SIG-M5 (cell line): ENCODE measurements around the gene LRRC37B.
"Not testable (repeated sequence)": the region's sequence is repeated elsewhere in the genome, so short reads cannot be mapped to it uniquely, and the experiment has no call there.

ENCODE experiments used
- DNase-seq: peaks from one replicate; lab custom pipeline; 2025; lab: John Stamatoyannopoulos, UW

The LRRC37B gene

DNA sequence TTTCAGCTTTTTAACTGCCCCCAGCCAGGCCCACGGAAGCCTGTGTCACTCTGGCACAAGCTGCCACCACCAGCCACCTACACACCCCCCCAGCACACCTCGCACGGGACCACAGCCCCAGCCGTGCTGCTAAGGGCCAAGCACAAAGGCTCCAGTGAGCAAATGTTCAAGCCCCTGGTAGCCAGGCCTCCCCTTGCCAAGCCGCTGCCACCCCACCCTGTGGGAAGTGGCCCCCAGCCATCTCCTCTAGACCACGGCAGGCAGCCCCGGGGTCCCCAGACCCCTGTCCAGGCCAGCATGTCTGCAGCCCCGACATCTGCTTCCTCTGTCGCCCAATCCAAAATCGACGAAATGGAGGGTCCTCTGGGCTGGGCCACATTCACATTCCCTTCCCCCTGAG lies 35.1 kb downstream of the LRRC37B start:
- DNase-seq, result not testable (repeated sequence)

DNA sequence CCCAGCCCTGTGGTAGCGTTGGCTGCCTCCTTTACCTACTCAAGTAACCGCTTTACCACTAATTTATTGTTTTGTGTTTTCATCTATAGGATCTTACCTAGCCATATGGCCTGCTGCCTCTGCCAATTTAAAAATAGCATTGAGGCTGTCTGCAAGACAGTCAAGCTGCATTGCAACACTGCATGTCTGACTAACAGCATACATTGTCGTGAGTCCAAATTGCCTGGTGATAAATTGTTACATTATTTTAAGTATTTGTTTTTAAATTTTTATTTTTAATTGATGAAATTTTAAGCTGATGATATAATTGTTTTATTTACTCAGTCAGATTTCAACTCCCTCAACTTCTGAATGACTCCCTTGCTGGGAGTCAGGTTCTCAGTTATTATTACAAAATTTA lies 38.4 kb downstream of the LRRC37B start:
- not testable (repeated sequence) for DNase-seq

GRCh38 chr17:32047663-32048062 lies 40.5 kb downstream of the LRRC37B start:
- not testable (repeated sequence) for DNase-seq

GRCh38 chr17:32054985-32055384 lies 47.8 kb downstream of the LRRC37B start:
- DNase-seq, result not testable (repeated sequence)

DNA sequence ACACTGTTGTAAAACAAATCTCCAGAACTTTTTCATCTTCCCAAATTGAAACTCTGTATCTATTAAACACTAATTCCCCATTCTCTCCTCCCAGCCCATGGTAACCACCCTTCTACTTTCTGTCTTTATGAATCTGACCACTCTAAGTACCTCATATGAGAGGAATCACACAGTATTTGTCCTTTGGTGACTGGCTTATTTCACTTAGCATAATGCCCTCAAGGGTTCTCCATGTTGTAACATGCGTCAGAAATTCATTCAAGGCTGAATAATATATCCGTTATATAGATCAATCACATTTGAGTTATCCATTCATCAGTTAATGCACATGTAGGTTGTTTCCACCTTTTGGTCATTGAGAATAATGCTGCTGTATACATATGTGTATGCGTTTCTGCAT lies 48.2 kb downstream of the LRRC37B start:
- DNase-seq, result not testable (repeated sequence)

- not testable (repeated sequence) for DNase-seq
Observed at GRCh38 chr17:32056500-32056899, 49.3 kb downstream of the LRRC37B start.

DNA sequence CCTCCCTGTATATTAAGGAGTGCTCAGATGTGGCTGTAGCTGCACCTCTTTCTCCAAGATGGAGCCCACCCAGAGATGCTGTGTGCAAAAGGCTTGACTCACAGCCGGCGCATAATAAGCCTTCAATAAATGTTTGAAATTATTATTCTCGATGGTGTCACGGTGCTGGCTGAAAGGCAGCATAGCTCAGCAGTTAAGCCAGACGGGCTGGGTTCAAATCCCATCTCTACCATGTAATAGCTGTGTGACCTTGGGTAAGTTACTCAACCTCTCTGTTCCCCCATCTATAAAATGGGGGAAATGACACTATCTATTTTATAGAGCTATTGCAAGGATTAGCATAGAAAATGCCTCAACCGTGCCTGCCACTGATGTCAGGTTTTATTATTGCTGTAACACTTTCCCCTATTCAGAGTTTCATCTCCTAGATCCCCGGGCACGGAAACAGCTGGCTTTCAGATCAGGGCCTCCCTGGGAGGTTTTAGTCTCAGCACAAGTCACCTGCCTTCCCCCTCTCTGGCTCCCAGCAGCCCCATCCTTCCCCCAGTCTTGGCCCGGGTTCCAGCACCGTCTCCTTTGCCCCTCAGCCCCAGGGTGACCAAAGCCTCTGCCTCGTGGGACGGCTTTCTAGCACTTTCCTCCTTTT lies 50.4 kb downstream of the LRRC37B start:
- not testable (repeated sequence) for DNase-seq

GRCh38 chr17:32060695-32061094 lies 53.5 kb downstream of the LRRC37B start:
- DNase-seq, result not testable (repeated sequence)

DNA sequence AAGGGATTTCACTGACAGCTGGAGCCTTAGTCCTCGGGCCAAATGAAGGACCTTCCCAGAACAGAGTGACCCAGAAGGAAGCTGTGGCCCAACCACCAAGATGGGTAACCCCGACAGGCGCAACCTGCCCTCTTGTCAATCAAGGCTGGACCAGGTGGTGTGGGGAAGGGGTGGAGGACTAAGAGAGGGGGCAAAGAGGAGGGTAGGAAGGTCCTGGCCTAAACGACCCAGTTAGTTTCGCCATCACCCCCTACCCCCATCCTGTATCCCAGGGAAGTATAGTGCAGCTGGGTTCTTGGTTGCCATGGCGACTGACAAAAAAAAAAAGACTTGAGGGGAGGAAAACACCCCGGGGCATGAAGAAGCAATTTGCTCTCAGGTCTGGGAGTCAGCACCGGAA lies 54.7 kb downstream of the LRRC37B start:
- DNase-seq, result not testable (repeated sequence)

GRCh38 chr17:32064091-32064490 lies 56.9 kb downstream of the LRRC37B start:
- DNase-seq, result not testable (repeated sequence)

DNA sequence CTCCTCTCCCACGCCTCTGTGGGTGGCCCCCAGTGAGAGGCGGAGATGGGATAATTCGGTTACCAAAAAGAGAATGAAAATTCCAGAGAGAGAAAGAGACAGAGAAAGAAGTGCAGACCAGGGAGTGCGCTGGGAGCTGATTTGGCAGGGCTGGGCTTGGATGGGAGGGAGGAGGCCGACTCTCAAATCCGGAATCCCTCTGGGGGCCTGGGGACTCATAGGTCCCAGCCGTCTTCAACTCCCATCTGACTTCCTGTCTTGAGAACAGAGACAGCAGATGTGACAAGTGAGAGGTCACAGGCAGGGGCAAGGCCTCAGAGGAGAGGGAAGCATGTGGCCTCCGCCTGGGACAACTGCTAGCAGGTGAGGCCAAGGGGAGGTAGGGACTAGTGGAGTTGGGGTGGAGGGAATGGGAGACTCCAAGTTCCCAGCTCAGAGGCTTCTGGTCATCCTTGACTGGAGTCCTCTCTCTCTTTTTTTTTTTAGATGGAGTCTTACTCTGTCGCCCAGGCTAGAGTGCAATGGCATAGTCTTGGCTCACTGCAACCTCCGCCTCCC lies 59.0 kb downstream of the LRRC37B start:
- not testable (repeated sequence) for DNase-seq

DNA sequence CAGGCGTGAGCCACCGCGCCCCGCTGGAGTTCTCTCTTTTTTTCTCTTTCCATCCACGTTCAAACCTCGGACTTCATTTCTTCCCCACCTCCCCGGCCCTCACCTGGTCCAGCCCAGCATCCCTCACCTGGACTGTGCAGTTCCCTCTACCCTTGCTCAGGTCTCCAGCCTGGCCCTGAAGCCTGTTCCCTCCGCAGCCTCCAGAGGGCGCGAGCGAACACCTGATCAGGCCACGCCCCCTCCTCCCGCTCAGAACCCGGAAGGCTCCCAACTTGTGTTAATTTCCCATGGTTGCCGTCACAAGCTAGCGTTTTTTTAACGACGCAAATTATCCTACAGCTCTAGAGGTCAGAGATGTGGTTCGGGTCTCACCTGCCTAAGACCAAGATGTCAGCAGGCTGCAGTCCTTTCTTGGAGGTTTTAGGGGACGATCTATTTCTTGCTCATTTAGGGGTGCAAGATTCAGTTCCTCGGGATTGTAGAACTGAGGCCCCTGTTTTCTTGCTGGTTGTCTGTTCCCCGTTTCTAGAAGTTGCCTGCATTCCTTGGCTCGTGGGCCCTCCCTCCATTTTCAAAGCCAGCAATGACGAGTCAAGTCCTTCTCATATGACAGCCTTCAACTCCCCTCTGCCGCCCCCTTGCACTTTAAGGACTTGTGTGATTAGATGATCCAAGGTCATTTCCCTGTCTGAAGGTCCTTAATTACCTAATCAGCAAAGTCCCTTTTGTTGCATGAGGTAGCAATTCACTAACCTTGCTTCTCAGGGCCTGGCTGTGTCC lies 59.9 kb downstream of the LRRC37B start:
- not testable (repeated sequence) for DNase-seq

- DNase-seq, result not testable (repeated sequence)
Observed at GRCh38 chr17:32069067-32069466, 61.9 kb downstream of the LRRC37B start.

DNA sequence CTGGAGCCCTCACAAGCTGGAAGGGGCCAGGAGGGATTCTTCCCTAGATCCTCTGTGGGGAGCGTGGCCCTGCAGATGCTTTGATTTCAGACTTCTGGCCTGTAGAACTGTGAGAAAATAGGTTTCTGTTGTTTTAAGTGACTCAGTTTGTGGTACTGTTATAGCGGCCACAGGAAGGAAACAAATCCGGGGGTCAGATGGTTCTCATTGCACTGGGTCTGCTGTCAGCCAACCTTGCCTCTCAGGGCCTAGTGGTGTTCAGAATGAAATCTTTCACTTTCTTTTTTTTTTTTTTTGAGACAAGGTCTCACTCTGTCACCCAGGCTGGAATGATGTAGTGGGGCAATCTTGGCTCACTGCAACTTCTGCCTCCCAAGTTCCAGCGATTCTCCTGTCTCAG lies 64.8 kb downstream of the LRRC37B start:
- not testable (repeated sequence) for DNase-seq

DNA sequence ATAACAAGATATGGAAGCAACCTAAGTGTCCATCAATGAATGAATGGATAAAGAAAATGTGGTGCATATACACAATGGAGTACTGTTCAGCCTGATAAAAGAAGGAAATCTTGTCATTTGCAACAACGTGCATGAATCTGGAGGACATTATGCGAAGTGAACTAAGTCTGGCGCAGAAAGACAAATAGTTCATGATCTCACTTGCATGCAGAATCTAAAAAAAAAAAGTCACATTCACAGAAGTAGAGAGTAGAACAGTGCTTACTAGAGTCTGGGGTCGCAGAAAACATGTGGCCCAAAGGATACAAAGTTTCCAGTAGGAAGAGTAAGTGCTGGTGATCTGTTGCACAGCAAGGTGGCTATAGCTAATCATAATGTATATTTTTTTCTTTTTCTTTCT lies 65.9 kb downstream of the LRRC37B start:
- not testable (repeated sequence) for DNase-seq

DNA sequence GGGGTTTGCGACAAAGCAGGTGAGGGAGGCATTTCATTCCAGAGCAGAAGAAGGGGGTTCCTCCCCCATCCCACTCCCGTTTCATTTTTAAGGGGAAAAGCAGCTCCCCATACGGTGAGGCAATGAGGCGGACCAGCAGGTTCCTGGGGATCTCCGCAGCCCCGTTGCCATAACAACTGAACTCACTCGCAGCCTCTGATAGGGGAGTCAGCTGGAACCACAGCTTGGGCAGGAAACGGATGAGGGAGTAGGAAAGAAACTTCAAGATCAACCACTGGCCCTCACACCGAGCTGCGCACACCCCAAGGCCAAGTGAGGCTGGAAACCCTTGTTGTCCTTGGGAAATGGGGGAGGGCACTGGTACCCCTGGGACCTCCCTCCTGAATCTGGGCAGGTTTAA lies 72.6 kb downstream of the LRRC37B start:
- DNase-seq, result not testable (repeated sequence)

GRCh38 chr17:32083550-32083979 lies 76.4 kb downstream of the LRRC37B start:
- not testable (repeated sequence) for DNase-seq

- DNase-seq, result not testable (repeated sequence)
Observed at GRCh38 chr17:32084003-32084941, 77.1 kb downstream of the LRRC37B start.

- DNase-seq, result not testable (repeated sequence)
Observed at GRCh38 chr17:32084942-32085829, 78.0 kb downstream of the LRRC37B start.

GRCh38 chr17:32086833-32087232 lies 79.7 kb downstream of the LRRC37B start:
- DNase-seq, result not testable (repeated sequence)

DNA sequence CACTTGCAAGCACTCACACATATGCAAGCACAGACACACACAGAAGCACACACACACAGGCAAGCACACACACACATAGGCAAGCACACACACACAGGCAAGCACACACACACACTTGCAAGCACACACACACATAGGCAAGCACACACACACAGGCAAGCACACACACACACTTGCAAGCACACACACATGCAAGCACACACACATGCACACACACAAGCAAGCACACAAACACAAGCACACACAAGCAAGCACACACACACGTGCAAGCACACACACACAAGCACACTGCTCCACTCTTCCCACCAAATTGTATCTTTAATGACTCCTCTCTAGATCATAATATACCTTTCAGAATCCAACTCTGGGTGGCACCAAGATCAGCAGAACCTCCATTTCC lies 84.9 kb downstream of the LRRC37B start:
- DNase-seq, result not testable (repeated sequence)
